HepG2 (cell line): ENCODE data around the gene CAPG. TPM values are rescaled to one million over a fixed set of nuclear protein-coding genes. Genes with fewer than 3 reads are reported as not detected.
A peak's percentile ranks its signal among the peaks of the same experiment; 100 is the strongest.

ENCODE experiments used
- ATAC-seq: fragments of 200-7000 bp; cut with Tn5 transposase; 3 replicates; pipeline ENCODE4 v1.9.1; 2020; ENCODE audit warnings: mild to moderate bottlenecking, moderate library complexity
- BruUV-seq: library from RNA; stranded (reverse); fragments of 400-500 nt; replicated peaks from 2 replicates; lab custom pipeline; 2021; lab: Mats Ljungman, UMichigan
- CTCF ChIA-PET: fragments of 300-600 bp; formaldehyde crosslinking; extraction: SDS; loops from one replicate; lab custom pipeline; 2021; ENCODE audit warnings: low total read pairs, inconsistent platforms, low intra/inter-chr PET ratio; lab: Yijun Ruan, JAX
- POLR2A ChIA-PET: fragments of 350-600 bp; sonication (Branson Sonifier 250); formaldehyde crosslinking; loops from one replicate; lab custom pipeline; 2020; ENCODE audit warnings: antibody characterized with exemption, inconsistent platforms; lab: Yijun Ruan, JAX
- DNase-seq: peaks from one replicate; pipeline ENCODE4 v3.0.0-alpha.2; 2015; ENCODE audit warnings: low spot score
- FAIRE-seq: peaks from 3 replicates; lab custom pipeline; 2011; peaks lifted over from hg19 to GRCh38; lab: Jason Lieb, UNC
- H2AFZ ChIP-seq: one replicate; pipeline ENCODE4 v1.6.1; 2011; ENCODE audit warnings: low read length, inconsistent platforms
- H3K27ac ChIP-seq: fragments of 300-600 bp; 3 replicates; pipeline ENCODE4 v1.8.0; 2011; ENCODE audit warnings: mixed run types, mild to moderate bottlenecking, mixed read lengths, low read length, inconsistent platforms; ENCODE audit not compliant: insufficient read depth; ENCODE audit errors: extremely low read length
- H3K27me3 ChIP-seq, 2 experiments: fragments of 200-600 bp in 1 of 2; 2 replicates in 1 of 2; 3 replicates in 1 of 2; pipeline versions ENCODE4 v1.6.0 to v1.8.0; 2011; ENCODE audit warnings: low read length in 2 of 2, mild to moderate bottlenecking in 2 of 2, moderate library complexity in 2 of 2, inconsistent platforms in 1 of 2; ENCODE audit not compliant: insufficient read depth in 2 of 2, control insufficient read depth in 1 of 2
- H3K36me3 ChIP-seq, 2 experiments: fragments of 200-600 bp in 1 of 2; replicated peaks in 1 of 2; 2 replicates in 1 of 2; 3 replicates in 1 of 2; pipeline versions ENCODE4 v1.5.1 to v1.8.0; 2011; ENCODE audit warnings: low read length in 2 of 2, inconsistent platforms in 1 of 2; ENCODE audit not compliant: insufficient read depth in 2 of 2, control insufficient read depth in 1 of 2
- H3K4me1 ChIP-seq: 2 replicates; pipeline ENCODE4 v1.5.1; 2012; ENCODE audit warnings: low read length, inconsistent platforms; ENCODE audit not compliant: insufficient read depth
- H3K4me2 ChIP-seq: 2 replicates; pipeline ENCODE4 v1.6.0; 2011; ENCODE audit warnings: low read depth, low read length, inconsistent platforms
- H3K4me3 ChIP-seq, 3 experiments: fragments of 200-600 bp in 1 of 3; sonication (generic), shearing (Covaris generic) in 1 of 3; replicated peaks in 1 of 3; 2 replicates each; pipeline ENCODE4 v1.5.1; 2011 to 2016; ENCODE audit warnings: low read length in 3 of 3, inconsistent platforms in 2 of 3, low read depth in 2 of 3, mild to moderate bottlenecking in 2 of 3, control low read depth in 1 of 3, mixed read lengths in 1 of 3; ENCODE audit not compliant: insufficient read depth in 1 of 3
- H3K79me2 ChIP-seq: one replicate; pipeline ENCODE4 v1.6.1; 2011; ENCODE audit warnings: low read length, inconsistent platforms; ENCODE audit not compliant: insufficient read depth
- H3K9ac ChIP-seq: 2 replicates; pipeline ENCODE4 v1.6.0; 2011; ENCODE audit warnings: mild to moderate bottlenecking, low read depth, low read length, inconsistent platforms; ENCODE audit not compliant: insufficient read depth
- H3K9me3 ChIP-seq: 2 replicates; pipeline ENCODE4 v1.5.1; 2012; ENCODE audit warnings: mild to moderate bottlenecking, low read length
- H4K20me1 ChIP-seq: 2 replicates; pipeline ENCODE4 v1.6.0; 2011; ENCODE audit warnings: inconsistent platforms, mild to moderate bottlenecking, low read length, moderate library complexity; ENCODE audit not compliant: insufficient read depth
- DPF2 ChIP-seq: sonication (generic); formaldehyde crosslinking; IDR thresholded peaks from 2 replicates; pipeline ENCODE4 v1.4.0; 2020; ENCODE audit warnings: mild to moderate bottlenecking, low read depth, missing genetic modification reagents, borderline replicate concordance
- GLI4 ChIP-seq: sonication (generic); formaldehyde crosslinking; IDR thresholded peaks from 2 replicates; pipeline ENCODE4 v1.5.1; 2020; ENCODE audit warnings: missing genetic modification reagents, mild to moderate bottlenecking, moderate library complexity, borderline replicate concordance
- NFRKB ChIP-seq: fragments of 450-650 bp; IDR thresholded peaks from 2 replicates; pipeline ENCODE4 v1.6.1; 2017
- PAF1 ChIP-seq: IDR thresholded peaks from 2 replicates; pipeline ENCODE4 v1.6.1; 2016; ENCODE audit warnings: missing genetic modification reagents, missing compliant biosample characterization
- RORA ChIP-seq: sonication (generic); formaldehyde crosslinking; IDR thresholded peaks from 2 replicates; pipeline ENCODE4 v1.5.0; 2020; ENCODE audit warnings: mild to moderate bottlenecking, missing genetic modification reagents, moderate library complexity
- SETDB1 ChIP-seq: sonication (generic); formaldehyde crosslinking; IDR thresholded peaks from 2 replicates; pipeline ENCODE4 v1.5.1; 2020; ENCODE audit warnings: missing genetic modification reagents, mild to moderate bottlenecking, borderline replicate concordance
- SMAD3 ChIP-seq: sonication (generic); formaldehyde crosslinking; IDR thresholded peaks from 2 replicates; pipeline ENCODE4 v1.4.0; 2020; ENCODE audit warnings: missing genetic modification reagents
- SMARCE1 ChIP-seq: fragments of 450-650 bp; IDR thresholded peaks from 2 replicates; pipeline ENCODE4 v1.6.1; 2017; ENCODE audit warnings: borderline replicate concordance
- SNAPC2 ChIP-seq: sonication (generic); formaldehyde crosslinking; IDR thresholded peaks from 2 replicates; pipeline ENCODE4 v1.8.1; 2022; ENCODE audit warnings: mild to moderate bottlenecking, missing genetic modification reagents
- SRSF9 ChIP-seq: fragments of 200-400 bp; formaldehyde crosslinking; IDR thresholded peaks from 2 replicates; pipeline ENCODE4 v1.6.1; 2018; ENCODE audit warnings: borderline replicate concordance, mild to moderate bottlenecking, low read depth, low read length; ENCODE audit not compliant: insufficient read depth, poor library complexity, severe bottlenecking
- TGIF2 ChIP-seq: IDR thresholded peaks from 2 replicates; pipeline ENCODE4 v1.6.1; 2016; ENCODE audit warnings: control low read depth, missing compliant biosample characterization
- TIGD3 ChIP-seq: sonication (generic); formaldehyde crosslinking; IDR thresholded peaks from 2 replicates; pipeline ENCODE4 v1.5.1; 2020; ENCODE audit warnings: mild to moderate bottlenecking, missing genetic modification reagents, borderline replicate concordance
- TRIM24 ChIP-seq: sonication (generic); formaldehyde crosslinking; IDR thresholded peaks from 2 replicates; pipeline ENCODE4 v1.8.0; 2022; ENCODE audit warnings: mild to moderate bottlenecking, missing genetic modification reagents
- U2AF1 ChIP-seq: fragments of 200-400 bp; formaldehyde crosslinking; optimal IDR thresholded peaks from 2 replicates; pipeline ENCODE3; 2017; ENCODE audit warnings: mild to moderate bottlenecking, low read depth, low read length
- ZBTB37 ChIP-seq: sonication (generic); formaldehyde crosslinking; IDR thresholded peaks from 2 replicates; pipeline ENCODE4 v1.4.0; 2020; ENCODE audit warnings: mild to moderate bottlenecking, missing genetic modification reagents
- ZFP41 ChIP-seq: sonication (generic); formaldehyde crosslinking; IDR thresholded peaks from 2 replicates; pipeline ENCODE4 v1.4.0; 2020; ENCODE audit warnings: mild to moderate bottlenecking, missing genetic modification reagents, borderline replicate concordance
- ZMYM3 ChIP-seq: sonication (generic); formaldehyde crosslinking; IDR thresholded peaks from 2 replicates; pipeline ENCODE4 v1.5.1; 2020; ENCODE audit warnings: mild to moderate bottlenecking, missing genetic modification reagents
- ZNF546 ChIP-seq: sonication (generic); formaldehyde crosslinking; conservative IDR thresholded peaks from 2 replicates; pipeline ENCODE4 v1.8.1; 2023; ENCODE audit warnings: mild to moderate bottlenecking, missing genetic modification reagents
- ZNF616 ChIP-seq: sonication (generic); formaldehyde crosslinking; IDR thresholded peaks from 2 replicates; pipeline ENCODE4 v1.5.0; 2020; ENCODE audit warnings: low read depth, mild to moderate bottlenecking, missing genetic modification reagents
- ZSCAN21 ChIP-seq: sonication (generic); formaldehyde crosslinking; IDR thresholded peaks from 2 replicates; pipeline ENCODE4 v1.8.0; 2022; ENCODE audit warnings: mild to moderate bottlenecking, missing genetic modification reagents, moderate library complexity, borderline replicate concordance
- WGBS: methylation state at CpG from one replicate; pipeline ENCODE4 v1.1.6; 2017; ENCODE audit warnings: low lambda C conversion rate; 5-methylcytosine and 5-hydroxymethylcytosine counted together
- in situ Hi-C: cut with HindIII; loops from 2 replicates; pipeline ENCODE4 v1.10.0; 2017; ENCODE audit warnings: low pct_unique_long_range_greater_than_20kb; ENCODE audit not compliant: extremely low pct_ligation_motif_present
- intact Hi-C: fragments of 100-400 bp; cut with micrococcal nuclease; formaldehyde crosslinking; loops from one replicate; pipeline ENCODE4 v1.10.0; 2022; ENCODE audit not compliant: unreplicated experiment
- polyA plus RNA-seq, 8 experiments: library from polyadenylated mRNA; depleted of rRNA in 3 of 8; stranded (reverse) in 7 of 8; unstranded in 1 of 8; fragments of >200 nt; fragmentation: Illumina TruSeq in 4 of 8; extraction: Trizol in 4 of 8; gene quantifications; 2 replicates each; pipeline versions ENCODE4 v1.2.1 to v1.2.3, GENCODE V29; 2011 to 2016; ENCODE audit warnings: low read depth in 4 of 8, missing spikeins in 1 of 8, mixed read lengths in 1 of 8; ENCODE audit not compliant: insufficient read depth in 1 of 8
- total RNA-seq, 5 experiments: library from RNA; depleted of rRNA; stranded (reverse); fragments of >200 nt; fragmentation: Illumina TruSeq; extraction: Trizol; gene quantifications; 2 replicates each; pipeline ENCODE4 v1.2.3, GENCODE V29; 2016; ENCODE audit warnings: low read depth in 1 of 5

CAPG gene
- total and polyA plus RNA-seq, 2 of the 13 experiments (the other 11 are each of a cell fraction or from before 2014, with no cell fraction given), result 12.7 to 18.2 TPM

GRCh38 chr2:85354286-85355072 is 55.7 kb downstream of the CAPG start, which contains the start of the genes ELMOD3 and RETSAT:
Gene ELMOD3 (plus strand): TSS chr2:85354769. CDS start chr2:85357199, 2,430 bp downstream.
Gene RETSAT (minus strand): TSS chr2:85354528. CDS start chr2:85354507, 21 bp downstream.
- Histone ChIP-seq H3K4me2 (peak within 1 kb of the TSS; percentile 94), H2AFZ (peak within 1 kb of the TSS; percentile 82), H3K4me1 (peaks cover 33% of the 10 kb centered on the region), H3K27me3 (no peaks in the 10 kb centered on the region; a peak in 1 of 5 replicates), H3K79me2 (peaks cover 35% of the 10 kb centered on the region), H4K20me1 (no peaks in the 10 kb centered on the region), H3K27ac (peak within 1 kb of the TSS; percentile 72), H3K36me3 (peaks cover 14 to 26% of the 10 kb centered on the region in 2 experiments), H3K9ac (peak within 1 kb of the TSS; percentile 89), H3K9me3 (no peaks in the 10 kb centered on the region), H3K4me3 (peak within 1 kb of the TSS; percentile 89 to 93 (median 91))
- in situ Hi-C loops (no loop called here), intact Hi-C loops (loop anchor here (1.0 kb wide), 4 partner anchors 12 to 198 kb away; no protein-coding TSS in a partner anchor)
- ChIA-PET CTCF (no interaction called here), POLR2A (interaction anchor here (0.6 to 8.5 kb wide), 34 partner anchors 9 to 434 kb away, joined by 3 to 142 read pairs (median 6); partner anchors contain the start of genes C2orf68, GGCX, KCMF1 and MAT2A)
- no TSS peak for BruUV-seq
- under 1% methylated on average over 28 of the region's 42 CpGs for WGBS
- peak; percentile 98 for ATAC-seq
- peak; percentile 100 for DNase-seq
- peak; percentile 99 for FAIRE-seq
- peak; percentile 91 for TF ChIP-seq SMAD3 (CRISPR knock-in tag)
- TF ChIP-seq ZSCAN21 (CRISPR knock-in tag), result peak; percentile 80
- no peak for TF ChIP-seq SRSF9
- no peak for TF ChIP-seq PAF1 (CRISPR knock-in tag)
- TF ChIP-seq NFRKB, result no peak
- TF ChIP-seq SETDB1, result no peak
- TF ChIP-seq SNAPC2, result peak; percentile 34; the same call in 1 of the 2 replicates
- TF ChIP-seq ZBTB37 (CRISPR knock-in tag), result no peak
- TF ChIP-seq GLI4 (CRISPR knock-in tag), result no peak; the same call in 1 of the 2 replicates
- peak; percentile 71; the same call in 1 of the 2 replicates for TF ChIP-seq ZFP41
- TF ChIP-seq U2AF1, result peak; percentile 95
- peak; percentile 86 for TF ChIP-seq ZNF546 (CRISPR knock-in tag)
- no peak for TF ChIP-seq SMARCE1
- TF ChIP-seq TGIF2 (CRISPR knock-in tag), result no peak; the same call in none of the 2 replicates
- TF ChIP-seq RORA (CRISPR knock-in tag), result no peak
- TF ChIP-seq ZNF616 (CRISPR knock-in tag), result peak; percentile 83
- peak; percentile 62; the same call in 1 of the 2 replicates for TF ChIP-seq ZMYM3 (CRISPR knock-in tag)
- no peak; the same call in 1 of the 2 replicates for TF ChIP-seq TIGD3 (CRISPR knock-in tag)
- peak; percentile 42; the same call in 1 of the 2 replicates for TF ChIP-seq DPF2 (CRISPR knock-in tag)
- no peak for TF ChIP-seq TRIM24 (CRISPR knock-in tag)
